Fibroblast of lung (primary cell): Measurements from ENCODE around the gene RNFT2. TPM values are rescaled to one million over a fixed set of nuclear protein-coding genes. Genes with fewer than 3 reads are reported as not detected.

Experiments
- DNase-seq, 2 donors: peaks; one replicate each; pipeline versions ENCODE4 v3.0.0 to v3.0.0-alpha.2; 2010; ENCODE audit warnings: low read depth in 2 of 2
- H2AFZ ChIP-seq: 2 replicates; pipeline ENCODE4 v1.5.1; 2012; ENCODE audit warnings: low read length, control low read depth, inconsistent platforms
- H3K27ac ChIP-seq: 2 replicates; pipeline ENCODE4 v1.5.1; 2011; ENCODE audit warnings: low read length, control low read depth; ENCODE audit not compliant: insufficient read depth
- H3K27me3 ChIP-seq: 2 replicates; pipeline ENCODE4 v1.5.1; 2011; ENCODE audit warnings: mild to moderate bottlenecking, low read length; ENCODE audit not compliant: control insufficient read depth, insufficient read depth
- H3K36me3 ChIP-seq: 2 replicates; pipeline ENCODE4 v1.5.1; 2011; ENCODE audit warnings: low read length; ENCODE audit not compliant: control insufficient read depth, insufficient read depth
- H3K4me1 ChIP-seq: 2 replicates; pipeline ENCODE4 v1.5.1; 2011; ENCODE audit warnings: low read length; ENCODE audit not compliant: control insufficient read depth, insufficient read depth; ENCODE audit errors: extremely low read depth
- H3K4me2 ChIP-seq: 2 replicates; pipeline ENCODE4 v1.5.1; 2011; ENCODE audit warnings: low read length, control low read depth; ENCODE audit not compliant: insufficient read depth; ENCODE audit errors: extremely low read depth
- H3K4me3 ChIP-seq, 4 experiments: fragments of 200-600 bp in 1 of 4; sonication (generic) in 1 of 4; replicated peaks in 1 of 4; 2 replicates each; pipeline ENCODE4 v1.5.1; 2011 to 2016; ENCODE audit warnings: low read length in 4 of 4, low read depth in 3 of 4, mild to moderate bottlenecking in 3 of 4, control low read depth in 2 of 4, inconsistent platforms in 1 of 4, mixed read lengths in 1 of 4; ENCODE audit not compliant: insufficient read depth in 1 of 4; ENCODE audit errors: control extremely low read depth in 1 of 4
- H3K79me2 ChIP-seq: 2 replicates; pipeline ENCODE4 v1.5.1; 2012; ENCODE audit warnings: mild to moderate bottlenecking, low read length, inconsistent platforms; ENCODE audit not compliant: control insufficient read depth, insufficient read depth
- H3K9ac ChIP-seq: 2 replicates; pipeline ENCODE4 v1.5.1; 2011; ENCODE audit warnings: mild to moderate bottlenecking, low read length, control low read depth; ENCODE audit not compliant: insufficient read depth
- H3K9me3 ChIP-seq: 2 replicates; pipeline ENCODE4 v1.5.1; 2012; ENCODE audit warnings: low read depth, low read length; ENCODE audit not compliant: control insufficient read depth, insufficient read depth
- H4K20me1 ChIP-seq: 2 replicates; pipeline ENCODE4 v1.5.1; 2011; ENCODE audit warnings: low read length; ENCODE audit not compliant: control insufficient read depth, insufficient read depth; ENCODE audit errors: extremely low read depth
- CTCF ChIP-seq, 2 donors: IDR thresholded peaks in 1 of 2; conservative IDR thresholded peaks in 1 of 2; 1 replicate in 1 of 2; 2 replicates in 1 of 2; pipeline ENCODE4 v1.5.1; 2011 to 2012; ENCODE audit warnings: low read length in 2 of 2, control low read depth in 1 of 2, inconsistent platforms in 1 of 2, low read depth in 1 of 2, mild to moderate bottlenecking in 1 of 2
- EZH2 ChIP-seq: IDR thresholded peaks from 2 replicates; pipeline ENCODE4 v1.5.1; 2012; ENCODE audit warnings: low read length, control low read depth, mild to moderate bottlenecking; ENCODE audit errors: missing control alignments
- polyA plus RNA-seq, 2 donors: library from polyadenylated mRNA; depleted of rRNA in 1 of 2; stranded (reverse) in 1 of 2; unstranded in 1 of 2; fragments of >200 nt; gene quantifications; 2 replicates each; pipeline ENCODE4 v1.2.1, GENCODE V29; 2011 to 2012; ENCODE audit warnings: missing spikeins in 1 of 2
- total RNA-seq: library from RNA; depleted of rRNA; stranded (reverse); fragments of >200 nt; gene quantifications from 2 replicates; pipeline ENCODE4 v1.2.1, GENCODE V29; 2014

RNFT2 gene
- total and polyA plus RNA-seq, 2 donors (not counting 1 experiment from before 2014, with no cell fraction given) = 0.95 to 3.1 TPM

GRCh38 chr12:116803013-116803736 lies 65.1 kb downstream of the RNFT2 start:
- no peak overlapping the region for H3K27ac ChIP-seq
- H3K4me3 ChIP-seq = no peak overlapping the region
- no peak for TF ChIP-seq EZH2
- no peak for TF ChIP-seq CTCF (conservative IDR thresholded peaks at IDR 0.05 in 1 of 2, IDR thresholded peaks at IDR 0.05 in 1 of 2; ENCODE audit: low read depth in 1 of 2, low read length in 2 of 2)
- no peaks in the 10 kb centered on the region for H3K27me3 ChIP-seq
- H3K4me2 ChIP-seq = no peak overlapping the region
- no peaks in the 10 kb centered on the region for H3K36me3 ChIP-seq
- no peaks in the 10 kb centered on the region for H3K79me2 ChIP-seq
- H3K4me1 ChIP-seq = no peaks in the 10 kb centered on the region
- no peaks in the 10 kb centered on the region for H3K9me3 ChIP-seq
- no peak overlapping the region for H2AFZ ChIP-seq
- no peaks in the 10 kb centered on the region for H4K20me1 ChIP-seq
- no peak for DNase-seq
- no peak overlapping the region for H3K9ac ChIP-seq

GRCh38 chr12:116804051-116804450 lies 65.9 kb downstream of the RNFT2 start:
- Histone ChIP-seq H3K4me2 (no peak overlapping the region), H4K20me1 (no peaks in the 10 kb centered on the region), H2AFZ (no peak overlapping the region), H3K9ac (no peak overlapping the region), H3K27me3 (no peaks in the 10 kb centered on the region), H3K9me3 (no peaks in the 10 kb centered on the region), H3K4me1 (no peaks in the 10 kb centered on the region), H3K79me2 (no peaks in the 10 kb centered on the region), H3K36me3 (no peaks in the 10 kb centered on the region), H3K4me3 (no peak overlapping the region), H3K27ac (no peak overlapping the region)
- DNase-seq = no peak
- no peak for TF ChIP-seq EZH2
- no peak for TF ChIP-seq CTCF (conservative IDR thresholded peaks at IDR 0.05 in 1 of 2, IDR thresholded peaks at IDR 0.05 in 1 of 2; ENCODE audit: low read depth in 1 of 2, low read length in 2 of 2)

GRCh38 chr12:116806845-116807440 lies 68.8 kb downstream of the RNFT2 start:
- no peak for TF ChIP-seq CTCF (conservative IDR thresholded peaks at IDR 0.05 in 1 of 2, IDR thresholded peaks at IDR 0.05 in 1 of 2; ENCODE audit: low read depth in 1 of 2, low read length in 2 of 2)
- no peak for TF ChIP-seq EZH2
- Histone ChIP-seq H3K36me3 (no peaks in the 10 kb centered on the region), H3K27me3 (no peaks in the 10 kb centered on the region), H3K27ac (no peak overlapping the region), H3K79me2 (no peaks in the 10 kb centered on the region), H3K9me3 (no peaks in the 10 kb centered on the region), H3K4me3 (peak overlapping the region in 1 of 4 experiments; percentile 16), H4K20me1 (no peaks in the 10 kb centered on the region), H3K9ac (no peak overlapping the region), H2AFZ (peak overlapping the region; percentile 69), H3K4me2 (peak overlapping the region; percentile 25), H3K4me1 (no peaks in the 10 kb centered on the region)
- DNase-seq = peak in 1 of 2 donors; percentile 30
